Tibial artery (tissue), 4 donors: Measurements from ENCODE around the gene DROSHA.

Source experiments
- DNase-seq, 2 donors: peaks; one replicate each; pipeline ENCODE4 v3.0.0-alpha.2; 2019
- H3K27ac ChIP-seq, 2 donors: fragments of 200-600 bp; sonication (generic) in 1 of 2; 1 replicate in 1 of 2; 2 replicates in 1 of 2; pipeline ENCODE4 v1.5.1; 2018 to 2019; ENCODE audit warnings: mild to moderate bottlenecking in 1 of 2
- H3K27me3 ChIP-seq, 2 donors: fragments of 200-600 bp; sonication (generic) in 1 of 2; one replicate each; pipeline versions ENCODE4 v1.5.1 to v1.6.0; 2016 to 2019
- H3K36me3 ChIP-seq, 3 donors: fragments of 200-600 bp; sonication (generic) in 2 of 3; one replicate each; pipeline ENCODE4 v1.5.1; 2016 to 2019; ENCODE audit warnings: mild to moderate bottlenecking in 2 of 3
- H3K4me1 ChIP-seq, 4 donors: fragments of 200-600 bp; sonication (generic) in 2 of 4; 1 replicate in 3 of 4; 2 replicates in 1 of 4; pipeline ENCODE4 v1.5.1; 2016 to 2019
- H3K4me3 ChIP-seq, 2 donors: fragments of 200-600 bp; sonication (generic) in 1 of 2; 1 replicate in 1 of 2; 2 replicates in 1 of 2; pipeline ENCODE4 v1.5.1; 2018 to 2019; ENCODE audit warnings: mild to moderate bottlenecking in 2 of 2
- H3K9me3 ChIP-seq, 3 donors: fragments of 200-600 bp; sonication (generic) in 1 of 3; one replicate each; pipeline ENCODE4 v1.5.1; 2016 to 2019
- CTCF ChIP-seq, 2 experiments: fragments of 200-600 bp in 1 of 2; fragments of 450-650 bp in 1 of 2; IDR thresholded peaks; one replicate each; pipeline ENCODE4 v1.5.1; 2017 to 2019; ENCODE audit warnings: antibody characterized with exemption in 2 of 2, mild to moderate bottlenecking in 1 of 2, moderate library complexity in 1 of 2
- intact Hi-C: fragments of 100-400 bp; cut with DNase I; formaldehyde crosslinking; loops from one replicate; pipeline ENCODE4 v1.15.0; 2023; ENCODE audit warnings: low total_unique reads

DROSHA gene

GRCh38 chr5:31381299-31381698, 150.6 kb downstream of the DROSHA start:
- TF ChIP-seq CTCF (IDR thresholded peaks at IDR 0.05), result no peak
- H3K27ac ChIP-seq, result no peak overlapping the region
- no peaks in the 10 kb centered on the region for H3K4me1 ChIP-seq
- H3K9me3 ChIP-seq, result no peaks in the 10 kb centered on the region
- intact Hi-C loops, result no loop called here
- no peaks in the 10 kb centered on the region for H3K27me3 ChIP-seq
- H3K36me3 ChIP-seq, result no peaks in the 10 kb centered on the region
- H3K4me3 ChIP-seq, result no peak overlapping the region
- no peak for DNase-seq

GRCh38 chr5:31380049-31380448, 151.8 kb downstream of the DROSHA start:
- intact Hi-C loops, result no loop called here
- Histone ChIP-seq H3K4me3 (no peak overlapping the region), H3K27ac (no peak overlapping the region), H3K9me3 (no peaks in the 10 kb centered on the region), H3K36me3 (no peaks in the 10 kb centered on the region), H3K27me3 (no peaks in the 10 kb centered on the region), H3K4me1 (no peaks in the 10 kb centered on the region)
- TF ChIP-seq CTCF (IDR thresholded peaks at IDR 0.05), result no peak
- DNase-seq, result no peak

GRCh38 chr5:31378838-31379237, 153.1 kb downstream of the DROSHA start:
- H3K9me3 ChIP-seq, result no peaks in the 10 kb centered on the region
- H3K27ac ChIP-seq, result no peak overlapping the region
- no peak overlapping the region for H3K4me3 ChIP-seq
- H3K36me3 ChIP-seq, result no peaks in the 10 kb centered on the region
- intact Hi-C loops, result no loop called here
- H3K4me1 ChIP-seq, result no peaks in the 10 kb centered on the region
- H3K27me3 ChIP-seq, result no peaks in the 10 kb centered on the region
- no peak for TF ChIP-seq CTCF (IDR thresholded peaks at IDR 0.05)
- no peak for DNase-seq

- H3K36me3 ChIP-seq, result no peaks in the 10 kb centered on the region
- no peaks in the 10 kb centered on the region for H3K27me3 ChIP-seq
- no peak for TF ChIP-seq CTCF (IDR thresholded peaks at IDR 0.05)
- no peak overlapping the region for H3K4me3 ChIP-seq
- no peak for DNase-seq
- H3K9me3 ChIP-seq, result no peaks in the 10 kb centered on the region
- no peak overlapping the region for H3K27ac ChIP-seq
- H3K4me1 ChIP-seq, result no peaks in the 10 kb centered on the region
- intact Hi-C loops, result no loop called here
These were observed 153.8 kb downstream of the DROSHA start for GRCh38 chr5:31378136-31378535.

GRCh38 chr5:31377274-31377946, 154.5 kb downstream of the DROSHA start:
- TF ChIP-seq CTCF (IDR thresholded peaks at IDR 0.05), result no peak
- no peaks in the 10 kb centered on the region for H3K9me3 ChIP-seq
- H3K27me3 ChIP-seq, result no peaks in the 10 kb centered on the region
- no peak overlapping the region for H3K27ac ChIP-seq
- no peaks in the 10 kb centered on the region for H3K4me1 ChIP-seq
- H3K4me3 ChIP-seq, result no peak overlapping the region
- intact Hi-C loops, result no loop called here
- DNase-seq, result no peak
- H3K36me3 ChIP-seq, result no peaks in the 10 kb centered on the region
